GM23338 (cell line): ENCODE results near the gene SPIRE2. TPM values are rescaled to one million over a fixed set of nuclear protein-coding genes. Genes with fewer than 3 reads are reported as not detected.

Experiments used
- CREB1 ChIP-seq: fragments of 250-450 bp; sonication (Bioruptor Pico); IDR thresholded peaks from 2 replicates; pipeline ENCODE4 v1.5.0; 2020; ENCODE audit warnings: low read depth, mild to moderate bottlenecking, moderate library complexity
- CTCF ChIP-seq, 2 experiments: fragments of 200-600 bp in 1 of 2; sonication (generic) in 1 of 2; conservative IDR thresholded peaks; 2 replicates each; pipeline versions ENCODE4 v1.5.1 to v1.6.1; 2016 to 2017; ENCODE audit warnings: antibody characterized with exemption in 2 of 2, low read depth in 2 of 2, mild to moderate bottlenecking in 2 of 2, moderate library complexity in 1 of 2
- EZH2 ChIP-seq: fragments of 200-600 bp; sonication (generic); IDR thresholded peaks from one replicate; pipeline ENCODE4 v1.8.0; 2017; ENCODE audit warnings: antibody characterized with exemption, mild to moderate bottlenecking, low read depth; ENCODE audit not compliant: unreplicated experiment
- JUNB ChIP-seq: IDR thresholded peaks from one replicate; pipeline ENCODE4 v1.6.1; 2016; ENCODE audit warnings: antibody characterized with exemption; ENCODE audit not compliant: unreplicated experiment
- NANOG ChIP-seq: IDR thresholded peaks from 2 replicates; pipeline ENCODE4 v1.6.1; 2016; ENCODE audit warnings: antibody characterized with exemption, borderline replicate concordance
- STAT1 ChIP-seq: IDR thresholded peaks from one replicate; pipeline ENCODE4 v1.6.1; 2016; ENCODE audit warnings: antibody characterized with exemption; ENCODE audit not compliant: unreplicated experiment
- ZNF462 ChIP-seq: fragments of 250-450 bp; sonication (Bioruptor Pico); IDR thresholded peaks from 2 replicates; pipeline ENCODE4 v1.5.0; 2020; ENCODE audit warnings: mild to moderate bottlenecking, moderate library complexity
- polyA plus RNA-seq: library from polyadenylated mRNA; unstranded; fragments of >200 nt; fragmentation: Nextera tagmentation; extraction: Ambion mirVana; gene quantifications from 2 replicates; pipeline ENCODE4 v1.2.1, GENCODE V29; 2016
- total RNA-seq: library from RNA; depleted of rRNA; stranded (reverse); fragments of >200 nt; shearing (Covaris generic); gene quantifications from 2 replicates; pipeline ENCODE4 v1.2.3, GENCODE V29; 2014

Gene SPIRE2
- total and polyA plus RNA-seq, 2 experiments from 2014 or later, result 5.0 to 15.2 TPM

GRCh38 chr16:89873109-89873971 is 45.1 kb downstream of the SPIRE2 start, which contains the start of gene TCF25 (continued):
- TF ChIP-seq ZNF462 (no peak), NANOG (no peak), CTCF (conservative IDR thresholded peaks at IDR 0.05; ENCODE audit: low read depth in 2 of 2) (no peak), EZH2 (no peak), STAT1 (no peak), CREB1 (peak; percentile 56), JUNB (no peak)
